IMR-90 (cell line): ENCODE results near the gene RAVER2. TPM values are rescaled to one million over a fixed set of nuclear protein-coding genes. Genes with fewer than 3 reads are reported as not detected.
A peak's percentile ranks its signal among the peaks of the same experiment; 100 is the strongest.

ENCODE experiments used
- ATAC-seq: fragments of 200-7000 bp; cut with Tn5 transposase; 2 replicates; pipeline ENCODE4 v1.9.1; 2020; ENCODE audit warnings: low read depth, mild to moderate bottlenecking, moderate library complexity
- BruUV-seq: library from RNA; stranded (reverse); fragments of 400-500 nt; replicated peaks from 2 replicates; lab custom pipeline; 2021; lab: Mats Ljungman, UMichigan
- CTCF ChIA-PET: fragments of 300-600 bp; formaldehyde crosslinking; extraction: SDS; loops from one replicate; lab custom pipeline; 2021; ENCODE audit warnings: antibody characterized with exemption; lab: Yijun Ruan, JAX
- POLR2A ChIA-PET: fragments of 300-600 bp; sonication (Branson Sonifier 250); formaldehyde crosslinking; loops from one replicate; lab custom pipeline; 2022; ENCODE audit warnings: antibody characterized with exemption; ENCODE audit not compliant: unreplicated experiment; lab: Charles Lee
- DNase-seq: peaks from one replicate; pipeline ENCODE4 v3.0.0; 2013
- H2AFZ ChIP-seq: replicated peaks from 2 replicates; pipeline ENCODE3; 2013; ENCODE audit warnings: low read length, mild to moderate bottlenecking; ENCODE audit not compliant: poor library complexity
- H2AK5ac ChIP-seq: 2 replicates; pipeline ENCODE4 v1.6.1; 2013; ENCODE audit warnings: low read depth, low read length, inconsistent platforms
- H2AK9ac ChIP-seq: replicated peaks from 2 replicates; pipeline ENCODE3; 2013; ENCODE audit warnings: mild to moderate bottlenecking, low read depth, low read length, moderate library complexity; ENCODE audit not compliant: poor library complexity
- H2BK120ac ChIP-seq: 2 replicates; pipeline ENCODE4 v1.6.1; 2013; ENCODE audit warnings: low read depth, low read length, inconsistent platforms
- H2BK15ac ChIP-seq: 3 replicates; pipeline ENCODE4 v1.6.1; 2013; ENCODE audit warnings: low read depth, low read length, inconsistent platforms
- H2BK20ac ChIP-seq: 2 replicates; pipeline ENCODE4 v1.6.1; 2013; ENCODE audit warnings: low read depth, mild to moderate bottlenecking, inconsistent platforms, low read length, moderate library complexity
- H2BK5ac ChIP-seq: 2 replicates; pipeline ENCODE4 v1.6.1; 2013; ENCODE audit warnings: mild to moderate bottlenecking, low read depth, low read length, inconsistent platforms; ENCODE audit not compliant: poor library complexity, severe bottlenecking
- H3K14ac ChIP-seq: replicated peaks from 2 replicates; pipeline ENCODE4 v1.6.1; 2013; ENCODE audit warnings: low read depth, low read length, inconsistent platforms
- H3K18ac ChIP-seq: 2 replicates; pipeline ENCODE4 v1.6.1; 2013; ENCODE audit warnings: low read depth, low read length, control low read depth
- H3K23ac ChIP-seq: 2 replicates; pipeline ENCODE4 v1.6.1; 2013; ENCODE audit warnings: low read depth, low read length, inconsistent platforms
- H3K27ac ChIP-seq: 2 replicates; pipeline ENCODE4 v1.5.1; 2013; ENCODE audit warnings: mild to moderate bottlenecking, control low read depth, low read length; ENCODE audit not compliant: insufficient read depth
- H3K27me3 ChIP-seq: 2 replicates; pipeline ENCODE4 v1.6.1; 2013; ENCODE audit warnings: low read length; ENCODE audit not compliant: control insufficient read depth, insufficient read depth
- H3K36me3 ChIP-seq: 2 replicates; pipeline ENCODE4 v1.6.1; 2013; ENCODE audit warnings: low read length, mixed read lengths; ENCODE audit not compliant: control insufficient read depth, insufficient read depth
- H3K4ac ChIP-seq: 2 replicates; pipeline ENCODE4 v1.6.1; 2013; ENCODE audit warnings: low read depth, low read length, inconsistent platforms
- H3K4me1 ChIP-seq: 2 replicates; pipeline ENCODE4 v1.6.1; 2013; ENCODE audit warnings: low read length, mixed read lengths; ENCODE audit not compliant: control insufficient read depth, insufficient read depth
- H3K4me2 ChIP-seq: 2 replicates; pipeline ENCODE4 v1.6.1; 2013; ENCODE audit warnings: low read depth, mild to moderate bottlenecking, control low read depth, low read length, moderate library complexity
- H3K4me3 ChIP-seq: 2 replicates; pipeline ENCODE4 v1.5.1; 2013; ENCODE audit warnings: low read depth, mild to moderate bottlenecking, control low read depth, low read length, moderate library complexity; ENCODE audit not compliant: insufficient read depth
- H3K56ac ChIP-seq: 2 replicates; pipeline ENCODE4 v1.6.1; 2013; ENCODE audit warnings: low read length, inconsistent platforms; ENCODE audit not compliant: insufficient read depth; ENCODE audit errors: extremely low read depth
- H3K79me1 ChIP-seq, 2 experiments: 2 replicates each; pipeline ENCODE4 v1.6.1; 2013; ENCODE audit warnings: low read length in 2 of 2, inconsistent platforms in 1 of 2, low read depth in 1 of 2
- H3K9ac ChIP-seq: 2 replicates; pipeline ENCODE4 v1.6.1; 2013; ENCODE audit warnings: low read depth, low read length, control low read depth
- H3K9me1 ChIP-seq: 2 replicates; pipeline ENCODE4 v1.6.1; 2013; ENCODE audit warnings: low read length, inconsistent platforms; ENCODE audit not compliant: insufficient read depth
- H3K9me3 ChIP-seq: 2 replicates; pipeline ENCODE4 v1.6.1; 2013; ENCODE audit warnings: low read length; ENCODE audit not compliant: control insufficient read depth, insufficient read depth
- H4K20me1 ChIP-seq: 2 replicates; pipeline ENCODE4 v1.6.1; 2013; ENCODE audit warnings: low read length, inconsistent platforms; ENCODE audit not compliant: insufficient read depth
- H4K5ac ChIP-seq: 2 replicates; pipeline ENCODE4 v1.6.1; 2013; ENCODE audit warnings: mild to moderate bottlenecking, low read depth, low read length, control low read depth
- H4K8ac ChIP-seq, 2 experiments: 2 replicates each; pipeline ENCODE4 v1.6.1; 2013; ENCODE audit warnings: low read depth in 2 of 2, low read length in 2 of 2, control low read depth in 1 of 2, inconsistent platforms in 1 of 2
- H4K91ac ChIP-seq: 2 replicates; pipeline ENCODE4 v1.6.1; 2013; ENCODE audit warnings: low read depth, low read length, inconsistent platforms; ENCODE audit not compliant: insufficient read depth
- BHLHE40 ChIP-seq: fragments of 150-350 bp; IDR thresholded peaks from 2 replicates; pipeline ENCODE4 v1.6.1; 2016; ENCODE audit warnings: mild to moderate bottlenecking, low read depth, low read length
- CEBPB ChIP-seq: IDR thresholded peaks from 2 replicates; pipeline ENCODE4 v1.6.1; 2012; ENCODE audit warnings: low read depth, low read length, improper control_type of control experiment
- CHD1 ChIP-seq: IDR thresholded peaks from 2 replicates; pipeline ENCODE4 v1.6.1; 2012; ENCODE audit warnings: low read depth, low read length, improper control_type of control experiment
- CTCF ChIP-seq: conservative IDR thresholded peaks from 2 replicates; pipeline ENCODE4 v1.5.1; 2012; ENCODE audit warnings: mild to moderate bottlenecking, low read depth, low read length, improper control_type of control experiment
- ELK1 ChIP-seq: fragments of 150-350 bp; IDR thresholded peaks from 2 replicates; pipeline ENCODE4 v1.6.1; 2016; ENCODE audit warnings: low read depth, mild to moderate bottlenecking, low read length, moderate library complexity, borderline replicate concordance
- FOS ChIP-seq: fragments of 150-350 bp; IDR thresholded peaks from 2 replicates; pipeline ENCODE4 v1.6.1; 2016; ENCODE audit warnings: low read depth, low read length
- MAFK ChIP-seq: IDR thresholded peaks from 2 replicates; pipeline ENCODE4 v1.6.1; 2012; ENCODE audit warnings: low read depth, low read length, improper control_type of control experiment
- MAZ ChIP-seq: IDR thresholded peaks from 2 replicates; pipeline ENCODE4 v1.6.1; 2012; ENCODE audit warnings: low read depth, mild to moderate bottlenecking, low read length, improper control_type of control experiment, moderate library complexity, borderline replicate concordance
- MXI1 ChIP-seq: IDR thresholded peaks from 2 replicates; pipeline ENCODE4 v1.6.1; 2012; ENCODE audit warnings: low read depth, mild to moderate bottlenecking, low read length, moderate library complexity, borderline replicate concordance
- NFE2L2 ChIP-seq: fragments of 150-350 bp; IDR thresholded peaks from 2 replicates; pipeline ENCODE4 v1.6.1; 2016; ENCODE audit warnings: low read depth, mild to moderate bottlenecking, low read length
- POLR2A ChIP-seq: IDR thresholded peaks from 2 replicates; pipeline ENCODE4 v1.6.1; 2012; ENCODE audit warnings: mild to moderate bottlenecking, low read depth, low read length
- RAD21 ChIP-seq: IDR thresholded peaks from 2 replicates; pipeline ENCODE4 v1.6.1; 2012; ENCODE audit warnings: low read length, improper control_type of control experiment
- RCOR1 ChIP-seq: IDR thresholded peaks from 2 replicates; pipeline ENCODE4 v1.6.1; 2012; ENCODE audit warnings: mild to moderate bottlenecking, low read length, improper control_type of control experiment; ENCODE audit not compliant: insufficient replicate concordance
- RFX5 ChIP-seq: IDR thresholded peaks from 2 replicates; pipeline ENCODE4 v1.8.0; 2012; ENCODE audit warnings: low read depth, mild to moderate bottlenecking, low read length, moderate library complexity
- SMC3 ChIP-seq: fragments of 150-350 bp; IDR thresholded peaks from 2 replicates; pipeline ENCODE4 v1.6.1; 2016; ENCODE audit warnings: low read depth, mild to moderate bottlenecking, antibody characterized with exemption, low read length, moderate library complexity
- USF2 ChIP-seq: fragments of 150-350 bp; IDR thresholded peaks from 2 replicates; pipeline ENCODE4 v1.6.1; 2017; ENCODE audit warnings: mild to moderate bottlenecking, antibody characterized with exemption, low read length, low read depth
- WGBS, 2 experiments: methylation state at CpG; one replicate each; pipeline versions ENCODE4 v1.1.5 to v1.1.7; 2013; ENCODE audit warnings: missing lambda C conversion rate in 2 of 2; ENCODE audit not compliant: insufficient read length in 1 of 2; ENCODE audit errors: extremely low coverage in 2 of 2; 5-methylcytosine and 5-hydroxymethylcytosine counted together
- dilution Hi-C: fragments of 300-500 bp; cut with HindIII; formaldehyde crosslinking; loops from one replicate; pipeline ENCODE4 v1.14.3; 2018; ENCODE audit warnings: low sequenced_read_pairs; ENCODE audit not compliant: unreplicated experiment
- in situ Hi-C: fragments of 300-500 bp; cut with MboI; formaldehyde crosslinking; loops from 3 replicates; pipeline ENCODE4 v1.14.3; 2019; ENCODE audit warnings: low sequenced_read_pairs, inconsistent platforms, mixed read lengths
- intact Hi-C: fragments of 100-400 bp; cut with micrococcal nuclease; formaldehyde crosslinking; loops from 2 replicates; pipeline ENCODE4 v1.10.0; 2022
- polyA plus RNA-seq, 3 experiments: library from polyadenylated mRNA; depleted of rRNA; stranded (reverse); fragments of >200 nt; gene quantifications; 2 replicates each; pipeline ENCODE4 v1.2.3, GENCODE V29; 2012; ENCODE audit warnings: low replicate concordance in 1 of 3
- total RNA-seq: library from RNA; depleted of rRNA; stranded (reverse); fragments of >200 nt; gene quantifications from 2 replicates; pipeline ENCODE4 v1.2.3, GENCODE V29; 2012

Gene RAVER2
- total and polyA plus RNA-seq, 2 of the 4 experiments (the other 2 are of a cell fraction), result 3.7 to 6.1 TPM

GRCh38 chr1:64861611-64862010, 116.7 kb downstream of the RAVER2 start:
- H2BK5ac ChIP-seq, result no peak overlapping the region
- H2AK9ac ChIP-seq, result peak overlapping the region; percentile 31
- no peak overlapping the region for H4K91ac ChIP-seq
- no peaks in the 10 kb centered on the region; the same call in none of the 2 replicates for H4K20me1 ChIP-seq
- H3K18ac ChIP-seq, result no peak overlapping the region
- no peak overlapping the region for H2BK15ac ChIP-seq
- no peak overlapping the region for H3K56ac ChIP-seq
- no peak overlapping the region for H3K4me3 ChIP-seq
- no CpG with 5 or more reads among the region's 4 CpGs for WGBS, 2 experiments
- no peaks in the 10 kb centered on the region for H3K9me3 ChIP-seq
- no peak overlapping the region for H4K8ac ChIP-seq
- no peak overlapping the region for H2BK120ac ChIP-seq
- no TSS peak for BruUV-seq
- no peak overlapping the region for H3K27ac ChIP-seq
- peak; percentile 17 for DNase-seq
- peaks cover 62% of the 10 kb centered on the region for H3K36me3 ChIP-seq
- no peak overlapping the region for H3K4ac ChIP-seq
- peak; percentile 65 for ATAC-seq
- dilution Hi-C loops (no loop called here), intact Hi-C loops (loop anchor here (5.0 kb wide), 2 partner anchors 106 to 206 kb away; partner anchors contain the start of gene JAK1), in situ Hi-C loops (no loop called here)
- H3K79me1 ChIP-seq, result peaks cover 7 to 9% of the 10 kb centered on the region in 2 experiments; a peak in 3 of 4 replicates
- CTCF ChIA-PET, result no interaction called here
- H3K4me1 ChIP-seq, result no peaks in the 10 kb centered on the region
- no peak overlapping the region for H3K14ac ChIP-seq
- H4K5ac ChIP-seq, result no peak overlapping the region
- peaks cover 11% of the 10 kb centered on the region; the same call in 1 of the 2 replicates for H3K9me1 ChIP-seq
- no peak overlapping the region for H2BK20ac ChIP-seq
- no peaks in the 10 kb centered on the region for H3K27me3 ChIP-seq
- H3K9ac ChIP-seq, result no peak overlapping the region
- no peak overlapping the region for H2AFZ ChIP-seq
- no peak overlapping the region for H3K23ac ChIP-seq
- POLR2A ChIA-PET, result no interaction called here
- no peak for TF ChIP-seq MAFK
- peak; percentile 38 for TF ChIP-seq CTCF
- no peak for TF ChIP-seq RCOR1
- no peak for TF ChIP-seq MXI1
- peak; percentile 32; the same call in 1 of the 2 replicates for TF ChIP-seq SMC3
- no peak for TF ChIP-seq CEBPB
- TF ChIP-seq FOS, result no peak
- TF ChIP-seq CHD1, result no peak
- TF ChIP-seq MAZ, result no peak
- no peak for TF ChIP-seq POLR2A
- TF ChIP-seq USF2, result no peak
- TF ChIP-seq ELK1, result no peak
- peak; percentile 61 for TF ChIP-seq RAD21
- no peak for TF ChIP-seq BHLHE40
- TF ChIP-seq NFE2L2, result no peak
- no peak for TF ChIP-seq RFX5
- no peak overlapping the region for H2AK5ac ChIP-seq
- no peak overlapping the region for H3K4me2 ChIP-seq
